Liver (tissue), 9 donors: Measurements from ENCODE around the gene BORCS5. TPM values are rescaled to one million over a fixed set of nuclear protein-coding genes. Genes with fewer than 3 reads are reported as not detected.

Experiments used
- DNase-seq: peaks from one replicate; pipeline ENCODE4 v3.0.0-alpha.2; 2017; ENCODE audit warnings: low spot score
- H3K27ac ChIP-seq, 2 donors: one replicate each; pipeline ENCODE4 v1.7.0; 2013; ENCODE audit warnings: inconsistent platforms in 2 of 2, low read length in 2 of 2, control low read depth in 1 of 2, low read depth in 1 of 2, mild to moderate bottlenecking in 1 of 2
- H3K27me3 ChIP-seq, 4 donors: one replicate each; pipeline versions ENCODE4 v1.6.1 to v1.7.0; 2013; ENCODE audit warnings: low read length in 3 of 4, inconsistent platforms in 1 of 4, mild to moderate bottlenecking in 1 of 4, moderate library complexity in 1 of 4; ENCODE audit not compliant: control insufficient read depth in 4 of 4, insufficient read depth in 4 of 4
- H3K36me3 ChIP-seq, 4 donors: one replicate each; pipeline versions ENCODE4 v1.6.1 to v1.7.0; 2013; ENCODE audit warnings: low read length in 3 of 4, mild to moderate bottlenecking in 3 of 4, low read depth in 1 of 4, moderate library complexity in 1 of 4; ENCODE audit not compliant: control insufficient read depth in 4 of 4, insufficient read depth in 3 of 4
- H3K4me1 ChIP-seq, 4 donors: one replicate each; pipeline versions ENCODE4 v1.6.1 to v1.7.0; 2013; ENCODE audit warnings: low read length in 3 of 4, mild to moderate bottlenecking in 3 of 4, moderate library complexity in 1 of 4; ENCODE audit not compliant: control insufficient read depth in 4 of 4, insufficient read depth in 4 of 4
- H3K4me3 ChIP-seq, 3 donors: one replicate each; pipeline versions ENCODE4 v1.6.1 to v1.7.0; 2013; ENCODE audit warnings: low read length in 3 of 3, control low read depth in 1 of 3, low read depth in 1 of 3, mild to moderate bottlenecking in 1 of 3
- H3K9ac ChIP-seq, 2 donors: one replicate each; pipeline ENCODE4 v1.7.0; 2013; ENCODE audit warnings: low read length in 2 of 2, mild to moderate bottlenecking in 2 of 2, moderate library complexity in 2 of 2, control low read depth in 1 of 2, low read depth in 1 of 2
- H3K9me3 ChIP-seq, 4 donors: one replicate each; pipeline versions ENCODE4 v1.6.1 to v1.7.0; 2013; ENCODE audit warnings: low read length in 3 of 4; ENCODE audit not compliant: control insufficient read depth in 4 of 4
- ATF3 ChIP-seq: IDR thresholded peaks from 2 replicates; pipeline ENCODE4 v1.6.1; 2016; ENCODE audit warnings: antibody characterized with exemption
- CTCF ChIP-seq: fragments of 150-350 bp; IDR thresholded peaks from 2 replicates; pipeline ENCODE4 v1.5.1; 2017; ENCODE audit warnings: improper control_type of control experiment, low read depth, low read length; ENCODE audit not compliant: missing input control
- FOXA1 ChIP-seq: IDR thresholded peaks from 2 replicates; pipeline ENCODE4 v1.6.1; 2016; ENCODE audit warnings: antibody characterized with exemption
- FOXA2 ChIP-seq: IDR thresholded peaks from 2 replicates; pipeline ENCODE4 v1.6.1; 2016; ENCODE audit warnings: antibody characterized with exemption
- GABPA ChIP-seq, 2 donors: IDR thresholded peaks in 1 of 2; conservative IDR thresholded peaks in 1 of 2; 2 replicates each; pipeline ENCODE4 v1.6.1; 2016; ENCODE audit warnings: antibody characterized with exemption in 2 of 2, mild to moderate bottlenecking in 1 of 2, moderate library complexity in 1 of 2
- HNF4A ChIP-seq, 2 donors: conservative IDR thresholded peaks; 2 replicates each; pipeline ENCODE4 v1.6.1; 2016; ENCODE audit warnings: antibody characterized with exemption in 2 of 2, mild to moderate bottlenecking in 2 of 2
- HNF4G ChIP-seq: IDR thresholded peaks from 2 replicates; pipeline ENCODE4 v1.6.1; 2016; ENCODE audit warnings: antibody characterized with exemption
- JUND ChIP-seq, 2 donors: IDR thresholded peaks; 2 replicates each; pipeline ENCODE4 v1.6.1; 2016; ENCODE audit warnings: antibody characterized with exemption in 2 of 2
- MAX ChIP-seq: IDR thresholded peaks from 2 replicates; pipeline ENCODE4 v1.6.1; 2016; ENCODE audit warnings: antibody characterized with exemption
- RXRA ChIP-seq, 2 donors: IDR thresholded peaks; 2 replicates each; pipeline ENCODE4 v1.6.1; 2017 to 2018; ENCODE audit warnings: antibody characterized with exemption in 2 of 2, mild to moderate bottlenecking in 1 of 2
- SP1 ChIP-seq: IDR thresholded peaks from 2 replicates; pipeline ENCODE4 v1.6.1; 2018; ENCODE audit warnings: antibody characterized with exemption, mild to moderate bottlenecking
- YY1 ChIP-seq: IDR thresholded peaks from 2 replicates; pipeline ENCODE4 v1.6.1; 2016; ENCODE audit warnings: antibody characterized with exemption, mild to moderate bottlenecking
- WGBS: extraction: QIAGEN DNeasy Blood & Tissue Kit; methylation state at CpG from one replicate; pipeline ENCODE4 v1.1.7; 2013; 5-methylcytosine and 5-hydroxymethylcytosine counted together
- polyA plus RNA-seq, 2 donors: library from polyadenylated mRNA; stranded (reverse) in 1 of 2; unstranded in 1 of 2; fragments of 200-250 nt in 1 of 2; fragments of >200 nt in 1 of 2; fragmentation: Nextera tagmentation in 1 of 2; extraction: Ambion mirVana in 1 of 2; gene quantifications; one replicate each; pipeline versions ENCODE4 v1.2.1 to v1.2.3, GENCODE V29; 2013 to 2015
- total RNA-seq, 2 donors: library from RNA; depleted of rRNA; stranded (reverse); fragments of >200 nt; gene quantifications; one replicate each; pipeline ENCODE4 v1.2.3, GENCODE V29; 2014
- donor health status: healthy.
- donor health status: healthy.
- donor health status: healthy.
- donor health status: healthy.
- donor health status: healthy.

Gene BORCS5
- total and polyA plus RNA-seq, 4 donors, result 4.5 to 11.4 (median 8.1) TPM

GRCh38 chr12:12513416-12514006, 156.6 kb downstream of the BORCS5 start:
- DNase-seq, result no peak
- Histone ChIP-seq H3K4me1 (peaks cover 0 to 19% (median 5%) of the 10 kb centered on the region in 4 donors), H3K9me3 (no peaks in the 10 kb centered on the region), H3K27ac (no peak overlapping the region), H3K4me3 (no peak overlapping the region), H3K36me3 (peaks cover 0 to 24% (median 13%) of the 10 kb centered on the region in 4 donors), H3K27me3 (no peaks in the 10 kb centered on the region), H3K9ac (no peak overlapping the region)
- TF ChIP-seq RXRA (IDR thresholded peaks at IDR 0.05) (no peak), MAX (no peak), GABPA (IDR thresholded peaks at IDR 0.05 in 1 of 2, conservative IDR thresholded peaks at IDR 0.05 in 1 of 2) (no peak), JUND (IDR thresholded peaks at IDR 0.05) (no peak), YY1 (no peak)
- WGBS, result 98% methylated on average over 3 of the region's 3 CpGs

GRCh38 chr12:12518464-12518845, 161.6 kb downstream of the BORCS5 start:
- WGBS, result 98% methylated on average over 3 of the region's 3 CpGs
- TF ChIP-seq ATF3 (no peak), HNF4A (conservative IDR thresholded peaks at IDR 0.05) (no peak), MAX (no peak), JUND (IDR thresholded peaks at IDR 0.05) (no peak), FOXA1 (no peak), HNF4G (no peak), CTCF (no peak), SP1 (no peak)
- Histone ChIP-seq H3K9ac (no peak overlapping the region), H3K4me1 (peaks cover 2 to 21% (median 12%) of the 10 kb centered on the region in 4 donors), H3K4me3 (no peak overlapping the region), H3K36me3 (peaks cover 0 to 36% (median 28%) of the 10 kb centered on the region in 4 donors), H3K27ac (no peak overlapping the region), H3K9me3 (no peaks in the 10 kb centered on the region), H3K27me3 (no peaks in the 10 kb centered on the region)
- DNase-seq, result no peak

- peaks cover 2 to 26% (median 12%) of the 10 kb centered on the region in 4 donors for H3K4me1 ChIP-seq
- H3K9me3 ChIP-seq, result no peaks in the 10 kb centered on the region
- TF ChIP-seq FOXA2 (no peak), CTCF (no peak)
- H3K9ac ChIP-seq, result no peak overlapping the region
- DNase-seq, result no peak
- no peak overlapping the region for H3K27ac ChIP-seq
- 80% methylated on average over 4 of the region's 4 CpGs for WGBS
- no peak overlapping the region for H3K4me3 ChIP-seq
- peaks cover 0 to 36% (median 29%) of the 10 kb centered on the region in 4 donors for H3K36me3 ChIP-seq
- no peaks in the 10 kb centered on the region for H3K27me3 ChIP-seq
These were observed 162.0 kb downstream of the BORCS5 start for GRCh38 chr12:12518919-12519318.

Other genes starting within 250 kb of the BORCS5 start
- 10 to 100 TPM; 24.7 to 76.8 TPM for gene LRP6, start 90.0 kb upstream of the BORCS5 start, total RNA-seq
- 10 to 100 TPM; 14.7 to 21.7 TPM for gene LRP6, start 90.0 kb upstream of the BORCS5 start, polyA plus RNA-seq
- gene MANSC1, start 6.8 kb upstream of the BORCS5 start, total RNA-seq, result 1 to 10 TPM; 2.1 to 2.3 TPM
- gene MANSC1, start 6.8 kb upstream of the BORCS5 start, polyA plus RNA-seq, result 1 to 10 TPM; 7.2 to 7.8 TPM
- 10 to 100 TPM in 1 of 2 donors, 1 to 10 TPM in 1; 9.9 to 56.4 TPM for gene DUSP16, start 205.8 kb downstream of the BORCS5 start, total RNA-seq
- 10 to 100 TPM in 1 of 2 donors, 1 to 10 TPM in 1; 7.8 to 28.2 TPM for gene DUSP16, start 205.8 kb downstream of the BORCS5 start, polyA plus RNA-seq